Hepatocyte (in vitro differentiated cells): ENCODE data around the gene DENND4C.

ENCODE experiments used
- CTCF ChIP-seq: fragments of 200-600 bp; sonication (generic); IDR thresholded peaks from 2 replicates; pipeline ENCODE4 v1.5.1; 2016; ENCODE audit warnings: antibody characterized with exemption, mild to moderate bottlenecking; ENCODE audit not compliant: poor library complexity
- EZH2phosphoT487 ChIP-seq: fragments of 200-600 bp; sonication (generic); IDR thresholded peaks from one replicate; pipeline ENCODE4 v1.6.1; 2018; ENCODE audit warnings: antibody characterized with exemption, mild to moderate bottlenecking, low read depth, moderate library complexity; ENCODE audit not compliant: unreplicated experiment, severe bottlenecking

GRCh38 chr9:19216466-19216865, 14.0 kb upstream of the DENND4C start:
- TF ChIP-seq CTCF (no peak), EZH2phosphoT487 (no peak)
